H9 (cell line): Measurements from ENCODE around the gene VPS13A. TPM values are rescaled to one million over a fixed set of nuclear protein-coding genes. Genes with fewer than 3 reads are reported as not detected.

Source experiments
- DNase-seq: peaks from one replicate; pipeline ENCODE4 v3.0.0-alpha.2; 2017
- H2AFZ ChIP-seq: one replicate; pipeline ENCODE4 v1.6.1; 2013; ENCODE audit warnings: mild to moderate bottlenecking, low read length, control low read depth, moderate library complexity
- H2AK5ac ChIP-seq: 2 replicates; pipeline ENCODE4 v1.6.1; 2013; ENCODE audit warnings: low read length, control low read depth, mixed read lengths; ENCODE audit not compliant: insufficient read length
- H2BK120ac ChIP-seq: one replicate; pipeline ENCODE4 v1.6.1; 2013; ENCODE audit warnings: low read depth, mild to moderate bottlenecking, low read length, control low read depth, inconsistent platforms; ENCODE audit not compliant: poor library complexity, severe bottlenecking
- H2BK12ac ChIP-seq: 2 replicates; pipeline ENCODE4 v1.6.1; 2013; ENCODE audit warnings: low read length, control low read depth, mixed read lengths, low read depth; ENCODE audit not compliant: insufficient read length
- H2BK15ac ChIP-seq: 2 replicates; pipeline ENCODE4 v1.6.1; 2013; ENCODE audit warnings: low read depth, low read length, control low read depth
- H2BK20ac ChIP-seq: one replicate; pipeline ENCODE4 v1.6.1; 2013; ENCODE audit warnings: low read depth, mild to moderate bottlenecking, low read length, control low read depth, inconsistent platforms; ENCODE audit not compliant: poor library complexity, severe bottlenecking
- H2BK5ac ChIP-seq: 2 replicates; pipeline ENCODE4 v1.6.1; 2013; ENCODE audit warnings: low read length, control low read depth, mixed read lengths; ENCODE audit not compliant: insufficient read length
- H3K14ac ChIP-seq: 2 replicates; pipeline ENCODE4 v1.6.1; 2013; ENCODE audit warnings: low read length, control low read depth; ENCODE audit not compliant: insufficient read depth
- H3K18ac ChIP-seq: 2 replicates; pipeline ENCODE4 v1.6.1; 2013; ENCODE audit warnings: low read depth, mild to moderate bottlenecking, mixed read lengths, low read length, control low read depth; ENCODE audit not compliant: insufficient read length
- H3K23ac ChIP-seq: 2 replicates; pipeline ENCODE4 v1.6.1; 2013; ENCODE audit warnings: low read length, control low read depth, mixed read lengths, low read depth; ENCODE audit not compliant: insufficient read length
- H3K23me2 ChIP-seq: 2 replicates; pipeline ENCODE4 v1.6.1; 2013; ENCODE audit warnings: low read depth, mild to moderate bottlenecking, mixed read lengths, low read length, control low read depth; ENCODE audit not compliant: insufficient read length, poor library complexity, severe bottlenecking
- H3K27ac ChIP-seq: 2 replicates; pipeline ENCODE4 v1.5.1; 2013; ENCODE audit warnings: low read length, control low read depth, mixed read lengths, low read depth; ENCODE audit not compliant: insufficient read length
- H3K27me3 ChIP-seq: 2 replicates; pipeline ENCODE4 v1.6.1; 2013; ENCODE audit warnings: low read length, control low read depth, inconsistent platforms; ENCODE audit not compliant: insufficient read depth
- H3K4ac ChIP-seq: 2 replicates; pipeline ENCODE4 v1.6.1; 2013; ENCODE audit warnings: low read depth, mild to moderate bottlenecking, control low read depth, inconsistent platforms, low read length, moderate library complexity
- H3K4me1 ChIP-seq: 2 replicates; pipeline ENCODE4 v1.6.1; 2013; ENCODE audit warnings: low read length, control low read depth, inconsistent platforms; ENCODE audit not compliant: insufficient read depth
- H3K4me2 ChIP-seq: 2 replicates; pipeline ENCODE4 v1.6.1; 2013; ENCODE audit warnings: low read length, control low read depth, mixed read lengths; ENCODE audit not compliant: insufficient read length, insufficient read depth
- H3K56ac ChIP-seq: 2 replicates; pipeline ENCODE4 v1.6.1; 2013; ENCODE audit warnings: low read depth, mild to moderate bottlenecking, mixed read lengths, low read length, control low read depth; ENCODE audit not compliant: insufficient read length
- H3K79me1 ChIP-seq: 2 replicates; pipeline ENCODE4 v1.6.1; 2013; ENCODE audit warnings: low read depth, mild to moderate bottlenecking, moderate library complexity, low read length, control low read depth, inconsistent platforms; ENCODE audit not compliant: insufficient read depth, poor library complexity, severe bottlenecking
- H3K79me2 ChIP-seq: 2 replicates; pipeline ENCODE4 v1.6.1; 2013; ENCODE audit warnings: low read length, control low read depth, inconsistent platforms; ENCODE audit not compliant: insufficient read depth
- H3K9ac ChIP-seq: 2 replicates; pipeline ENCODE4 v1.6.1; 2013; ENCODE audit warnings: low read length, control low read depth, mixed read lengths; ENCODE audit not compliant: insufficient read length; ENCODE audit errors: extremely low read depth
- H3K9me3 ChIP-seq: one replicate; pipeline ENCODE4 v1.6.1; 2013; ENCODE audit warnings: low read depth, low read length, inconsistent platforms; ENCODE audit not compliant: control insufficient read depth
- H3T11ph ChIP-seq: one replicate; pipeline ENCODE4 v1.6.1; 2013; ENCODE audit warnings: mild to moderate bottlenecking, low read length, control low read depth, inconsistent platforms
- H4K20me1 ChIP-seq: one replicate; pipeline ENCODE4 v1.6.1; 2013; ENCODE audit not compliant: control insufficient read depth, insufficient read length, insufficient read depth
- H4K5ac ChIP-seq: 2 replicates; pipeline ENCODE4 v1.6.1; 2013; ENCODE audit warnings: low read depth, mild to moderate bottlenecking, mixed read lengths, low read length, control low read depth; ENCODE audit not compliant: insufficient read length
- H4K8ac ChIP-seq: replicated peaks from 2 replicates; pipeline ENCODE4 v1.6.1; 2013; ENCODE audit warnings: low read length, control low read depth, mixed read lengths, low read depth; ENCODE audit not compliant: insufficient read length
- H4K91ac ChIP-seq: 2 replicates; pipeline ENCODE4 v1.6.1; 2013; ENCODE audit warnings: low read depth, mild to moderate bottlenecking, moderate library complexity, mixed read lengths, low read length, control low read depth; ENCODE audit not compliant: insufficient read length
- H3K27ac Mint-ChIP-seq, 3 experiments: 2 replicates in 2 of 3; 3 replicates in 1 of 3; pipeline ENCODE4 v1.8.0; 2020 to 2021; ENCODE audit warnings: mixed read lengths in 3 of 3, mild to moderate bottlenecking in 1 of 3, moderate library complexity in 1 of 3
- H3K27me3 Mint-ChIP-seq: 2 replicates; pipeline ENCODE4 v1.8.0; 2021; ENCODE audit warnings: low read depth, mild to moderate bottlenecking, moderate library complexity, mixed read lengths
- H3K36me3 Mint-ChIP-seq, 3 experiments: 2 replicates in 2 of 3; 3 replicates in 1 of 3; pipeline ENCODE4 v1.8.0; 2020 to 2021; ENCODE audit warnings: low read depth in 3 of 3, mixed read lengths in 3 of 3; ENCODE audit not compliant: insufficient read depth in 1 of 3
- H3K4me1 Mint-ChIP-seq, 2 experiments: 2 replicates each; pipeline ENCODE4 v1.8.0; 2020; ENCODE audit warnings: mixed read lengths in 2 of 2
- H3K4me3 Mint-ChIP-seq, 2 experiments: 2 replicates in 1 of 2; 3 replicates in 1 of 2; pipeline ENCODE4 v1.8.0; 2020 to 2021; ENCODE audit warnings: mild to moderate bottlenecking in 2 of 2, mixed read lengths in 2 of 2, moderate library complexity in 1 of 2
- H3K9me3 Mint-ChIP-seq, 2 experiments: 2 replicates in 1 of 2; 3 replicates in 1 of 2; pipeline ENCODE4 v1.8.0; 2020; ENCODE audit warnings: mild to moderate bottlenecking in 2 of 2, mixed read lengths in 2 of 2, moderate library complexity in 1 of 2
- CTCF ChIP-seq: fragments of 200-600 bp; sonication (generic); conservative IDR thresholded peaks from 3 replicates; pipeline ENCODE4 v1.8.0; 2021; ENCODE audit warnings: antibody characterized with exemption, mild to moderate bottlenecking
- WGBS: extraction: QIAGEN DNeasy Blood & Tissue Kit; methylation state at CpG from one replicate; pipeline ENCODE4 v1.1.7; 2013; ENCODE audit warnings: missing lambda C conversion rate, low lambda C conversion rate, mixed read lengths; ENCODE audit not compliant: insufficient read length; ENCODE audit errors: extremely low coverage; 5-methylcytosine and 5-hydroxymethylcytosine counted together
- total RNA-seq: library from RNA; stranded (reverse); gene quantifications from 2 replicates; pipeline ENCODE4 v1.2.1, GENCODE V29; 2021

Gene VPS13A
- total RNA-seq, 1 experiment from 2014 or later = 34.0 TPM

DNA sequence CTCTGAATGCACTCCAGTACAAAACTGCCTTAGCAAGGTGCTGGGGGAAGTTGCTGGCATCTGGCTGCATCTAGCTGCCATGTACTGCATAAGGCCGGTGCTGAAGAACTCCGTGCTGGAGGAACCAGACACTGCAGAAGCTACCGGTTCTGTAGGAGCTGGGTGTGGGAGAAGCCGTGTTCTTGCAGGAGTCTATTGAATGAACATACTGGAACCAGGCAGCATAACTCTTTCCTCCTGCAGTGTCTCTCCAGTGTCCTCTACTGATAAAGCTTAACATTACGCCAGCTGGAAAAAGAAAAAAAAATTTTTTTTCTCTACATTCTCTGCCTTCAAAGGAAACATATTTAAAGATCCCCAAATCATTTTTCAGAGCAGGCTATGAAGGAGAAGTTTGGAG lies 38.5 kb downstream of the VPS13A start:
- no peak overlapping the region for H3K4ac ChIP-seq
- no peaks in the 10 kb centered on the region for H4K20me1 ChIP-seq
- H2BK5ac ChIP-seq = no peak overlapping the region
- no peak overlapping the region for H2AFZ ChIP-seq
- no peak overlapping the region for H2BK120ac ChIP-seq
- Mint-ChIP-seq H3K4me1 (no peaks in the 10 kb centered on the region), H3K36me3 (peaks cover 6 to 39% (median 19%) of the 10 kb centered on the region in 3 experiments; a peak in 5 of 7 replicates), H3K27ac (peak overlapping the region in 1 of 3 experiments; percentile 42; a peak in 1 of 7 replicates), H3K4me3 (no peak overlapping the region), H3K9me3 (no peaks in the 10 kb centered on the region), H3K27me3 (no peaks in the 10 kb centered on the region)
- DNase-seq = no peak
- no peak overlapping the region for H4K5ac ChIP-seq
- no peaks in the 10 kb centered on the region for H3K27me3 ChIP-seq
- H2BK15ac ChIP-seq = no peak overlapping the region
- H2BK12ac ChIP-seq = no peak overlapping the region
- H3K9ac ChIP-seq = no peak overlapping the region
- H3K23ac ChIP-seq = no peak overlapping the region
- no peak overlapping the region for H4K91ac ChIP-seq
- no peak overlapping the region for H2AK5ac ChIP-seq
- TF ChIP-seq CTCF = peak; percentile 44
- H3K9me3 ChIP-seq = no peaks in the 10 kb centered on the region
- H3K4me1 ChIP-seq = no peaks in the 10 kb centered on the region
- H3K23me2 ChIP-seq = no peaks in the 10 kb centered on the region
- H3K14ac ChIP-seq = no peak overlapping the region
- H2BK20ac ChIP-seq = no peak overlapping the region
- no peaks in the 10 kb centered on the region for H3K79me2 ChIP-seq
- H3K56ac ChIP-seq = no peak overlapping the region
- no peak overlapping the region for H3K4me2 ChIP-seq
- no peak overlapping the region for H3T11ph ChIP-seq
- H3K27ac ChIP-seq = no peak overlapping the region
- no peak overlapping the region for H4K8ac ChIP-seq
- no peak overlapping the region for H3K18ac ChIP-seq
- WGBS = no CpG with 5 or more reads among the region's 5 CpGs
- no peaks in the 10 kb centered on the region for H3K79me1 ChIP-seq
